Mammary epithelial cell (primary cell): ENCODE measurements around the gene CCDC17.

ENCODE experiments used
- EZH2 ChIP-seq: IDR thresholded peaks from 2 replicates; pipeline ENCODE4 v1.6.1; 2012; ENCODE audit warnings: low read length, inconsistent platforms, borderline replicate concordance
- TF ChIP-seq, protein P1 (sequence below), 2 donors: IDR thresholded peaks in 1 of 2; conservative IDR thresholded peaks in 1 of 2; 2 replicates each; pipeline ENCODE4 v1.5.1; 2011 to 2012; ENCODE audit warnings: inconsistent platforms in 2 of 2, low read length in 2 of 2, mild to moderate bottlenecking in 2 of 2, control low read depth in 1 of 2, low read depth in 1 of 2; ENCODE audit not compliant: insufficient read depth in 1 of 2; ENCODE audit errors: extremely low read depth in 1 of 2

GRCh38 chr1:45667321-45668111 is 43.7 kb upstream of the CCDC17 start:
- TF ChIP-seq, protein P1, sequence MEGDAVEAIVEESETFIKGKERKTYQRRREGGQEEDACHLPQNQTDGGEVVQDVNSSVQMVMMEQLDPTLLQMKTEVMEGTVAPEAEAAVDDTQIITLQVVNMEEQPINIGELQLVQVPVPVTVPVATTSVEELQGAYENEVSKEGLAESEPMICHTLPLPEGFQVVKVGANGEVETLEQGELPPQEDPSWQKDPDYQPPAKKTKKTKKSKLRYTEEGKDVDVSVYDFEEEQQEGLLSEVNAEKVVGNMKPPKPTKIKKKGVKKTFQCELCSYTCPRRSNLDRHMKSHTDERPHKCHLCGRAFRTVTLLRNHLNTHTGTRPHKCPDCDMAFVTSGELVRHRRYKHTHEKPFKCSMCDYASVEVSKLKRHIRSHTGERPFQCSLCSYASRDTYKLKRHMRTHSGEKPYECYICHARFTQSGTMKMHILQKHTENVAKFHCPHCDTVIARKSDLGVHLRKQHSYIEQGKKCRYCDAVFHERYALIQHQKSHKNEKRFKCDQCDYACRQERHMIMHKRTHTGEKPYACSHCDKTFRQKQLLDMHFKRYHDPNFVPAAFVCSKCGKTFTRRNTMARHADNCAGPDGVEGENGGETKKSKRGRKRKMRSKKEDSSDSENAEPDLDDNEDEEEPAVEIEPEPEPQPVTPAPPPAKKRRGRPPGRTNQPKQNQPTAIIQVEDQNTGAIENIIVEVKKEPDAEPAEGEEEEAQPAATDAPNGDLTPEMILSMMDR (conservative IDR thresholded peaks at IDR 0.05 in 1 of 2, IDR thresholded peaks at IDR 0.05 in 1 of 2; ENCODE audit: extremely low read depth in 1 of 2, insufficient read depth in 1 of 2, low read depth in 1 of 2, low read length in 2 of 2) = no peak
- no peak for TF ChIP-seq EZH2
